WI38 (cell line): ENCODE data around the gene SLC2A13.

Experiments
- H3K4me3 ChIP-seq: 2 replicates; pipeline ENCODE4 v1.5.1; 2011; ENCODE audit warnings: low read depth, mild to moderate bottlenecking, control low read depth, low read length
- TF ChIP-seq, protein P1 (sequence below): IDR thresholded peaks from 2 replicates; pipeline ENCODE4 v1.5.1; 2012; ENCODE audit warnings: low read depth, mild to moderate bottlenecking, control low read depth, low read length

Gene SLC2A13

GRCh38 chr12:39835517-39836489 lies 270.1 kb downstream of the SLC2A13 start:
- H3K4me3 ChIP-seq, result no peak overlapping the region
- TF ChIP-seq, protein P1, sequence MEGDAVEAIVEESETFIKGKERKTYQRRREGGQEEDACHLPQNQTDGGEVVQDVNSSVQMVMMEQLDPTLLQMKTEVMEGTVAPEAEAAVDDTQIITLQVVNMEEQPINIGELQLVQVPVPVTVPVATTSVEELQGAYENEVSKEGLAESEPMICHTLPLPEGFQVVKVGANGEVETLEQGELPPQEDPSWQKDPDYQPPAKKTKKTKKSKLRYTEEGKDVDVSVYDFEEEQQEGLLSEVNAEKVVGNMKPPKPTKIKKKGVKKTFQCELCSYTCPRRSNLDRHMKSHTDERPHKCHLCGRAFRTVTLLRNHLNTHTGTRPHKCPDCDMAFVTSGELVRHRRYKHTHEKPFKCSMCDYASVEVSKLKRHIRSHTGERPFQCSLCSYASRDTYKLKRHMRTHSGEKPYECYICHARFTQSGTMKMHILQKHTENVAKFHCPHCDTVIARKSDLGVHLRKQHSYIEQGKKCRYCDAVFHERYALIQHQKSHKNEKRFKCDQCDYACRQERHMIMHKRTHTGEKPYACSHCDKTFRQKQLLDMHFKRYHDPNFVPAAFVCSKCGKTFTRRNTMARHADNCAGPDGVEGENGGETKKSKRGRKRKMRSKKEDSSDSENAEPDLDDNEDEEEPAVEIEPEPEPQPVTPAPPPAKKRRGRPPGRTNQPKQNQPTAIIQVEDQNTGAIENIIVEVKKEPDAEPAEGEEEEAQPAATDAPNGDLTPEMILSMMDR, result no peak

GRCh38 chr12:39831587-39832315 lies 274.1 kb downstream of the SLC2A13 start:
- TF ChIP-seq, protein P1, result no peak
- H3K4me3 ChIP-seq, result no peak overlapping the region

DNA sequence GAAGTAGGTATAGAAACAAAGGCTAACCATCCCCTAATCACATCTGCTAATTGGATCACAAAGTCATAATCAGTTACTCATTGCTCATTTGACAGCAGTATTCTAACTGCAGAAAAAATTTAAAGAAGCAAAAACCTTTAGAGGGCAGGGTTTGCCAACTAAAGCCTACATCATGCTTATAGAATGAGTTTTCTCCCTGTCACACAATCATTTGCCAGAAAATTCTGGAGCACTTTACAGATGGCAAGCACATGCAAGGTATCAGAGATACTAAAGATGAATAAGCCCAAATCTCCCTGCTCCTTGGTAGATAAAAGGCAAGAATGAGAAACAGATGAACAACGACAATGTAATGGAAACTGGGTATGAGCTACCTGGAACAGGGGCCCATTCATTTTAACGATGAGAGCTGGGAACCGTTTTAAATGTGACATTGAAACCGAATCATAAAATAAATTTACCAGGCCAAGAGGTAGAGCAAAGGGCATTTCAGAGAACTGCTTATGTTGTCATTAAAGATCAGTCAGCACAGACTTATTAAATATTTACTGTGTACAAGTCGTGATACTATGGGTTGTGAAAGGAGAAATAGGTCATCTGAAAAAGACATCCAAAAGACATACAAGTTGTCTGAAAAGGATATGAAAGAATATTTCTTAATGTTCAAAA lies 274.9 kb downstream of the SLC2A13 start:
- H3K4me3 ChIP-seq, result no peak overlapping the region
- TF ChIP-seq, protein P1, result no peak

DNA sequence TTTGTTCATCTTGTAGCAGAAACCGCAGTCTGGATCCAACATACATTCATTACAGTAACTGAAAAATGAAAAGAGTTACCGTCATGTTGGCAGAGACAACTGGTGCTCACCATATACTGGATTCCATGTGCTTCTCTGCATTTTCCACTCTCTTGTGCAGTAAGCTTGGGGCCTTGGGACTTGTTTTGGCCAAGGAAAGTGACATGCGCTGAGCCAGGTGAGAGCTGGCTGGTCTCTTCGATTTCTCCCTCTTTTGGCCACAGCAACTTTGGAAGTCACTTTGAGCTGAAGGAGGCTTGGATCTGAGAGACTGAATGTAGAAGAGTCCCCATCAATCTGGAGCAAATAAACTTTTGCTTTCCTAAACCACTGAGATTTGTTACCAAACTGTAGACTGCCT lies 275.7 kb downstream of the SLC2A13 start:
- no peak overlapping the region for H3K4me3 ChIP-seq
- TF ChIP-seq, protein P1, result no peak

- TF ChIP-seq, protein P1, result no peak
- H3K4me3 ChIP-seq, result no peak overlapping the region
Measured at GRCh38 chr12:39824505-39825212, 281.2 kb downstream of the SLC2A13 start.

GRCh38 chr12:39816671-39817185 lies 289.2 kb downstream of the SLC2A13 start:
- TF ChIP-seq, protein P1, result no peak
- H3K4me3 ChIP-seq, result no peak overlapping the region
